ENCODE data around the gene CLBA1.

CLBA1 gene

GRCh38 chr14:104954746-104955395 is 30.7 kb upstream of the CLBA1 start:
- no peak for DNase-seq (ENCODE audit: low read depth, low spot score)
- H3K4me3 ChIP-seq, result no peak overlapping the region
- no peak for TF ChIP-seq EZH2 (IDR thresholded peaks at IDR 0.05)
- TF ChIP-seq FOXP2 (optimal IDR thresholded peaks at IDR 0.05; ENCODE audit: control extremely low read depth, extremely low read length, insufficient read depth), result no peak
- no peak for TF ChIP-seq POLR2AphosphoS5 (IDR thresholded peaks at IDR 0.05; ENCODE audit: borderline replicate concordance, low read depth, low read length)
- no peaks in the 10 kb centered on the region for H3K9me3 ChIP-seq (ENCODE audit: low read depth, low read length)
- no peak overlapping the region for H3K9ac ChIP-seq (ENCODE audit: insufficient read length)
- no peak overlapping the region for H3K27ac ChIP-seq
- no peaks in the 10 kb centered on the region for H3K36me3 ChIP-seq (ENCODE audit: insufficient read depth, low read length)

- no peak overlapping the region for H3K27ac ChIP-seq
- no peak for DNase-seq (ENCODE audit: low read depth, low spot score)
- no peaks in the 10 kb centered on the region for H3K9me3 ChIP-seq (ENCODE audit: low read depth, low read length)
- H3K4me3 ChIP-seq, result no peak overlapping the region
- TF ChIP-seq FOXP2 (optimal IDR thresholded peaks at IDR 0.05; ENCODE audit: control extremely low read depth, extremely low read length, insufficient read depth) (no peak), EZH2 (IDR thresholded peaks at IDR 0.05) (no peak), POLR2AphosphoS5 (IDR thresholded peaks at IDR 0.05; ENCODE audit: borderline replicate concordance, low read depth, low read length) (no peak)
- no peaks in the 10 kb centered on the region for H3K36me3 ChIP-seq (ENCODE audit: insufficient read depth, low read length)
- H3K9ac ChIP-seq (ENCODE audit: insufficient read length), result no peak overlapping the region
Observed at GRCh38 chr14:104955396-104955770, 30.2 kb upstream of the CLBA1 start.

GRCh38 chr14:104956290-104956890 is 29.2 kb upstream of the CLBA1 start:
- no peak overlapping the region for H3K4me3 ChIP-seq
- DNase-seq (ENCODE audit: low read depth, low spot score), result no peak
- no peaks in the 10 kb centered on the region for H3K36me3 ChIP-seq (ENCODE audit: insufficient read depth, low read length)
- H3K27ac ChIP-seq, result no peak overlapping the region
- no peak overlapping the region for H3K9ac ChIP-seq (ENCODE audit: insufficient read length)
- no peak for TF ChIP-seq FOXP2 (optimal IDR thresholded peaks at IDR 0.05; ENCODE audit: control extremely low read depth, extremely low read length, insufficient read depth)
- no peak for TF ChIP-seq EZH2 (IDR thresholded peaks at IDR 0.05)
- TF ChIP-seq POLR2AphosphoS5 (IDR thresholded peaks at IDR 0.05; ENCODE audit: borderline replicate concordance, low read depth, low read length), result no peak
- no peaks in the 10 kb centered on the region for H3K9me3 ChIP-seq (ENCODE audit: low read depth, low read length)

GRCh38 chr14:104957146-104958113 is 28.2 kb upstream of the CLBA1 start:
- Histone ChIP-seq H3K36me3 (ENCODE audit: insufficient read depth, low read length) (no peaks in the 10 kb centered on the region), H3K9me3 (ENCODE audit: low read depth, low read length) (no peaks in the 10 kb centered on the region), H3K27ac (no peak overlapping the region), H3K4me3 (no peak overlapping the region), H3K9ac (ENCODE audit: insufficient read length) (no peak overlapping the region)
- no peak for DNase-seq (ENCODE audit: low read depth, low spot score)
- TF ChIP-seq EZH2 (IDR thresholded peaks at IDR 0.05), result no peak
- no peak for TF ChIP-seq FOXP2 (optimal IDR thresholded peaks at IDR 0.05; ENCODE audit: control extremely low read depth, extremely low read length, insufficient read depth)
- no peak for TF ChIP-seq POLR2AphosphoS5 (IDR thresholded peaks at IDR 0.05; ENCODE audit: borderline replicate concordance, low read depth, low read length)

DNA sequence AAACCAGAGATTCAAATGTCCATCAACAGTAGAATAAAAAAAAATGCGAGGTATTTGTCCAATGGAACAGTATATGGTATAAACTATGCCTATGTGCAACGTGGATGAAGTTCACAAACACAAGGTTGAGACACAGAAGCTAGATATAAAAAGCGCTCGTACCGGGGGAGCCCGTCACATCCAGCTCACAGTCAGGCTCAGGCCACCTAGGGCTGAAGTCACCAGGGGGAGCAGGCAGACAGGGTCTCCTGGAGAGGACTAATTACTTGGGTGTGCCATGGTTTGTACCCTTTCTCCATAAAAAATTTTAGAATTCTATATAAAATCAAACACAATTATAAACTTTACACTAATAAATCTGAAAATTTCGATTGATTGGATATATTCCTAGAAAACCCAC is 21.0 kb upstream of the CLBA1 start:
- Histone ChIP-seq H3K36me3 (ENCODE audit: insufficient read depth, low read length) (no peaks in the 10 kb centered on the region), H3K9ac (ENCODE audit: insufficient read length) (no peak overlapping the region), H3K4me3 (no peak overlapping the region), H3K9me3 (ENCODE audit: low read depth, low read length) (no peaks in the 10 kb centered on the region), H3K27ac (no peak overlapping the region)
- TF ChIP-seq EZH2 (IDR thresholded peaks at IDR 0.05) (no peak), FOXP2 (optimal IDR thresholded peaks at IDR 0.05; ENCODE audit: control extremely low read depth, extremely low read length, insufficient read depth) (no peak), POLR2AphosphoS5 (IDR thresholded peaks at IDR 0.05; ENCODE audit: borderline replicate concordance, low read depth, low read length) (no peak)
- no peak for DNase-seq (ENCODE audit: low read depth, low spot score)

DNA sequence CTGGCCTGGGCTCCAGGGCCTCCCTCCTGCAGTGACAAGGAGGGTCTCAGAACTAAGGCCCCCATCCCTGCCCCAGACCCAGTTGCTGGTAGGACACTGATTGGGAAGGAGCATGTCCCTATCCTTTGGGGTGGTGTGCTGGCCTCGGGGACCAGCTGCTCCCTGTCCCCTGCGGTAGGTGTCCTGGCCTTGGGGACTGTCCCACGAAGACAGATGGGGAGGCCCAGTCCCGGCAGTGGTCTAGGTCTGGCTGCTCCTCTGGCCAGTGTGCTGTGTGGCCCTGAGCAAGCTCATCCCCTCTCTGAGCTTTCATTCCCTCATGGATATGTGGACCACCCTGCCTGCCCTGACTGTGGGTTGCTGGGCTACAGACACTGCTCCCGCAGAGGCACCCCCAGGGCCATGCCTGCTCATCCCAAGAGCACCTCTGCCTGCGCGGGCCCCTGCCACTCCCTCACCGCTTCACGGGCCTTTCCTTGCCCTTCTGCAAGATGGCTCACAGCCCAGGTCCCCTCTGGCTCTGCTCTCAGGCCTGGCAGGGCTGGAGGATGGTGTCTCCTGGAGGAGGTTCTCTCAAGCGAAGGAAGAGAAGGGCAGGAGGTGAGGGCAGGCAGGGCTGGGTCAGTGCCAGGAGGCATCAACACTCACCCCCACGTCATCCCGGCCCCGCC is 19.9 kb upstream of the CLBA1 start:
- no peak overlapping the region for H3K9ac ChIP-seq (ENCODE audit: insufficient read length)
- no peaks in the 10 kb centered on the region for H3K9me3 ChIP-seq (ENCODE audit: low read depth, low read length)
- H3K4me3 ChIP-seq, result no peak overlapping the region
- no peak overlapping the region for H3K27ac ChIP-seq
- TF ChIP-seq FOXP2 (optimal IDR thresholded peaks at IDR 0.05; ENCODE audit: control extremely low read depth, extremely low read length, insufficient read depth) (no peak), EZH2 (IDR thresholded peaks at IDR 0.05) (no peak), POLR2AphosphoS5 (IDR thresholded peaks at IDR 0.05; ENCODE audit: borderline replicate concordance, low read depth, low read length) (no peak)
- DNase-seq (ENCODE audit: low read depth, low spot score), result no peak
- no peaks in the 10 kb centered on the region for H3K36me3 ChIP-seq (ENCODE audit: insufficient read depth, low read length)

DNA sequence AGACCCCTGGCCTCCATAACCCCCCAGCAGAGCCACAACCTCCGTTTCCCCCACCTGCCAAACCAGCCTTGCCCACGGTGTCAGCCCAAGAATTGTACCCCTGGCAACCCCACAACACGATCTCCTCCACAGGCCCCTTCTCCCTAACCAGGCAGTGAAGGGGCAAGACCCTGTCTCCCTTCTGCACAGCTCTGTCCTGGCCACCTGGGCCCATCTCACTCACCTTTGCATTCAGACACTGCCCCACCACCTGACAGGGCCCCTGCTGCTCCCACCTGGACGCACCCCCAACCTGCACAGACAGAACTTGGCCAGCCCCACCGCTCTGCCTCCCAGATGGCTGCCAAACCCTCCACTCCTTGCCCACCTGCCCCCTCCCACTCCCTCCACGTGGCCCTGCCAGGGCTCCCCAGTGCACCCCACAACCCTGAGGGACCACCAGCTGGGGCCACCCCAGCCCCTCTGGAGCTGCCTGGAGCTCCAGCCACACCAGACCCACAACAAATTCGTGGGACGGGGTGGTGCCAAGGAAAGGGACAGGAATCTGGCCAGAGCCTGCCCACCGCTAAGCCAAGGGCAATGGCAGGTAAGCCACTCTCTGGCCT is 19.2 kb upstream of the CLBA1 start:
- H3K4me3 ChIP-seq, result no peak overlapping the region

More for the DNA sequence above, 19.2 kb upstream of the CLBA1 start:
- no peak for DNase-seq (ENCODE audit: low read depth, low spot score)
- no peak overlapping the region for H3K27ac ChIP-seq
- H3K9me3 ChIP-seq (ENCODE audit: low read depth, low read length), result no peaks in the 10 kb centered on the region
- no peak overlapping the region for H3K9ac ChIP-seq (ENCODE audit: insufficient read length)
- H3K36me3 ChIP-seq (ENCODE audit: insufficient read depth, low read length), result no peaks in the 10 kb centered on the region
- TF ChIP-seq FOXP2 (optimal IDR thresholded peaks at IDR 0.05; ENCODE audit: control extremely low read depth, extremely low read length, insufficient read depth), result no peak
- TF ChIP-seq EZH2 (IDR thresholded peaks at IDR 0.05), result no peak
- no peak for TF ChIP-seq POLR2AphosphoS5 (IDR thresholded peaks at IDR 0.05; ENCODE audit: borderline replicate concordance, low read depth, low read length)

All from SK-N-MC (cell line).